Breast epithelium (tissue), 3 donors: ENCODE results near the gene ATOX1.

ENCODE experiments used
- POLR2A ChIP-seq: fragments of 450-650 bp; IDR thresholded peaks from one replicate; pipeline ENCODE4 v1.6.1; 2016; ENCODE audit warnings: antibody characterized with exemption, mild to moderate bottlenecking, moderate library complexity
- TF ChIP-seq, protein P1 (sequence below), 3 donors: fragments of 450-650 bp; IDR thresholded peaks; one replicate each; pipeline ENCODE4 v1.5.1; 2016 to 2017; ENCODE audit warnings: antibody characterized with exemption in 3 of 3, mild to moderate bottlenecking in 3 of 3, moderate library complexity in 3 of 3

DNA sequence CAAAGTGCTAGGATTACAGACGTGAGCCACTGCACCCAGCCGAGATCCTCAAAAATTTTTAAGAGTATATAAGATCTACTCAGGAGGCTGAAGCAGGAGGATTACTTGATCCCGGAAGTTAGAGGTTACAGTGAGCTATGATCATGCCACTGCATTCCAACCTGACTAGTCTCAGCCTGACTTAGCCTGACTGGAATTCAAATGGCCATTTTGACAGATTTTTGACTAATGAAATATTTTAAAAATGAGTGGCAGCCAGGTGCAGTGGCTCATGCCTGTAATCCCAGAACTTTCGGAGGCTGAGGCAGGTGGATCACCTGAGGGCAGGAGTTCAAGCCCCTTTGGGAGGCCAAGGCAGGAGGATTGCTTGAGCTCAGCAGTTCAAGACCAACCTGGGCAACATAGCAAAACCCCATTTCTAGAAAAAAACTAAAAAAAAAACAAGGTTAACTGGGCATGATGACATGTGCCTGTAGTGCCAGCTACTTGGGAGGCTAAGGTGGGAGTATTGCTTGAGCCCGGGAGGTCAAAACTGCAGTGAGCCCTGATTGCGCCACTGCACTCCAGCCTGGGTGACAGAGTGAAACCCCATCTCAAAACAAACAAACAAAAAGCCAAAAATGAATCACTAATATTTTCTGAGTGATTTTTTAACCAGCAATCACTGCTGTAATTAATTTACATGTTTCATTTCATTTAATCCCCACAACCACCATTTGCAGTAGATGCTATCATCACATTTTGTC lies 16.6 kb downstream of the ATOX1 start:
- no peak for TF ChIP-seq POLR2A
- TF ChIP-seq, protein P1, sequence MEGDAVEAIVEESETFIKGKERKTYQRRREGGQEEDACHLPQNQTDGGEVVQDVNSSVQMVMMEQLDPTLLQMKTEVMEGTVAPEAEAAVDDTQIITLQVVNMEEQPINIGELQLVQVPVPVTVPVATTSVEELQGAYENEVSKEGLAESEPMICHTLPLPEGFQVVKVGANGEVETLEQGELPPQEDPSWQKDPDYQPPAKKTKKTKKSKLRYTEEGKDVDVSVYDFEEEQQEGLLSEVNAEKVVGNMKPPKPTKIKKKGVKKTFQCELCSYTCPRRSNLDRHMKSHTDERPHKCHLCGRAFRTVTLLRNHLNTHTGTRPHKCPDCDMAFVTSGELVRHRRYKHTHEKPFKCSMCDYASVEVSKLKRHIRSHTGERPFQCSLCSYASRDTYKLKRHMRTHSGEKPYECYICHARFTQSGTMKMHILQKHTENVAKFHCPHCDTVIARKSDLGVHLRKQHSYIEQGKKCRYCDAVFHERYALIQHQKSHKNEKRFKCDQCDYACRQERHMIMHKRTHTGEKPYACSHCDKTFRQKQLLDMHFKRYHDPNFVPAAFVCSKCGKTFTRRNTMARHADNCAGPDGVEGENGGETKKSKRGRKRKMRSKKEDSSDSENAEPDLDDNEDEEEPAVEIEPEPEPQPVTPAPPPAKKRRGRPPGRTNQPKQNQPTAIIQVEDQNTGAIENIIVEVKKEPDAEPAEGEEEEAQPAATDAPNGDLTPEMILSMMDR (IDR thresholded peaks at IDR 0.05), result no peak
